Activated effector memory CD4-positive, alpha-beta T cell treated with Interleukin-2 at 50 U/mL for 16 hours (primary cell): Measurements from ENCODE around the gene DENND5A.
"Not testable (repeated sequence)": the region's sequence is repeated elsewhere in the genome, so short reads cannot be mapped to it uniquely, and the experiment has no call there.

Source experiments
- DNase-seq: peaks from one replicate; pipeline ENCODE4 v3.0.0-alpha.2; 2020

Gene DENND5A

GRCh38 chr11:9172389-9172788, 92.8 kb downstream of the DENND5A start:
- DNase-seq = no peak

- no peak for DNase-seq
Measured at GRCh38 chr11:9170450-9170849, 94.7 kb downstream of the DENND5A start.

- DNase-seq = no peak
Measured at GRCh38 chr11:9169595-9170295, 95.4 kb downstream of the DENND5A start.

- not testable (repeated sequence) for DNase-seq
Measured at GRCh38 chr11:9161991-9162390, 103.2 kb downstream of the DENND5A start.

GRCh38 chr11:9160166-9160565, 105.0 kb downstream of the DENND5A start:
- DNase-seq = no peak

GRCh38 chr11:9158898-9159391, 106.2 kb downstream of the DENND5A start:
- no peak for DNase-seq

- DNase-seq = no peak
Measured at GRCh38 chr11:9155930-9156329, 109.2 kb downstream of the DENND5A start.

- DNase-seq = no peak
Measured at GRCh38 chr11:9153651-9154050, 111.5 kb downstream of the DENND5A start.

- DNase-seq = no peak
Measured at GRCh38 chr11:9151631-9152030, 113.5 kb downstream of the DENND5A start.

GRCh38 chr11:9150926-9151325, 114.2 kb downstream of the DENND5A start:
- DNase-seq = no peak

GRCh38 chr11:9150501-9150900, 114.6 kb downstream of the DENND5A start:
- DNase-seq = no peak

- no peak for DNase-seq
Measured at GRCh38 chr11:9148727-9149126, 116.4 kb downstream of the DENND5A start.

GRCh38 chr11:9148035-9148434, 117.1 kb downstream of the DENND5A start:
- no peak for DNase-seq

- no peak for DNase-seq
Measured at GRCh38 chr11:9146477-9146876, 118.7 kb downstream of the DENND5A start.

GRCh38 chr11:9145283-9145682, 119.9 kb downstream of the DENND5A start:
- DNase-seq = no peak

- no peak for DNase-seq
Measured at GRCh38 chr11:9144828-9145227, 120.3 kb downstream of the DENND5A start.

- DNase-seq = no peak
Measured at GRCh38 chr11:9143721-9144120, 121.4 kb downstream of the DENND5A start.

GRCh38 chr11:9142732-9143131, 122.4 kb downstream of the DENND5A start:
- DNase-seq = no peak

GRCh38 chr11:9141186-9141585, 124.0 kb downstream of the DENND5A start:
- no peak for DNase-seq

GRCh38 chr11:9139628-9140357, 125.4 kb downstream of the DENND5A start:
- DNase-seq = no peak

GRCh38 chr11:9138612-9139579, 126.3 kb downstream of the DENND5A start:
- DNase-seq = peak; percentile 2

- DNase-seq = no peak
Measured at GRCh38 chr11:9138133-9138453, 127.1 kb downstream of the DENND5A start.
